AG04450 (cell line): ENCODE data around the gene MAPK7. TPM values are rescaled to one million over a fixed set of nuclear protein-coding genes. Genes with fewer than 3 reads are reported as not detected.

Experiments used
- CTCF ChIA-PET: fragments of 300-600, 350-600 bp; formaldehyde crosslinking; extraction: SDS; loops from one replicate; lab custom pipeline; 2022; ENCODE audit warnings: antibody characterized with exemption, inconsistent platforms; lab: Charles Lee
- POLR2A ChIA-PET: fragments of 350-600 bp; formaldehyde crosslinking; extraction: SDS; loops from one replicate; lab custom pipeline; 2021; ENCODE audit warnings: antibody characterized with exemption, inconsistent platforms; lab: Yijun Ruan, JAX
- DNase-seq: peaks from one replicate; pipeline ENCODE4 v3.0.0-alpha.2; 2011; ENCODE audit warnings: low read depth, low spot score
- H3K27ac ChIP-seq: one replicate; pipeline ENCODE4 v1.5.1; 2012; ENCODE audit warnings: low read depth, low read length, control low read depth
- H3K27me3 ChIP-seq: one replicate; pipeline ENCODE4 v1.6.0; 2012; ENCODE audit warnings: low read length; ENCODE audit not compliant: control insufficient read depth, insufficient read depth
- H3K4me3 ChIP-seq: 2 replicates; pipeline ENCODE4 v1.5.1; 2011; ENCODE audit warnings: mild to moderate bottlenecking, low read depth, low read length, control low read depth
- H3K9me3 ChIP-seq: 2 replicates; pipeline ENCODE4 v1.5.1; 2012; ENCODE audit warnings: low read length; ENCODE audit not compliant: control insufficient read depth, insufficient read depth
- CTCF ChIP-seq: IDR thresholded peaks from 2 replicates; pipeline ENCODE4 v1.5.1; 2011; ENCODE audit warnings: low read depth, low read length, control low read depth, inconsistent platforms
- polyA plus RNA-seq: library from polyadenylated mRNA; depleted of rRNA; stranded (reverse); fragments of >200 nt; gene quantifications from 2 replicates; pipeline ENCODE4 v1.2.3, GENCODE V29; 2011

MAPK7 gene
- polyA plus RNA-seq, 1 experiment, result 6.2 TPM

- no peak for DNase-seq
- POLR2A ChIA-PET, result no interaction called here
Observed at GRCh38 chr17:19391432-19391831, 13.1 kb downstream of the MAPK7 start.

GRCh38 chr17:19392303-19392702, 14.0 kb downstream of the MAPK7 start:
- ChIA-PET CTCF (no interaction called here), POLR2A (interaction anchor here (0.6 kb wide), 1 partner anchor 95 kb away, joined by 3 read pairs; no protein-coding TSS in a partner anchor)
- Histone ChIP-seq H3K27me3 (no peaks in the 10 kb centered on the region), H3K4me3 (no peak overlapping the region), H3K27ac (no peak overlapping the region), H3K9me3 (no peaks in the 10 kb centered on the region)
- no peak for DNase-seq
- no peak for TF ChIP-seq CTCF

More at GRCh38 chr17:19391432-19391831, 13.1 kb downstream of the MAPK7 start:
- no peak overlapping the region for H3K4me3 ChIP-seq
- H3K9me3 ChIP-seq, result no peaks in the 10 kb centered on the region
- no peaks in the 10 kb centered on the region for H3K27me3 ChIP-seq
- H3K27ac ChIP-seq, result no peak overlapping the region
- no peak for TF ChIP-seq CTCF
- CTCF ChIA-PET, result no interaction called here

DNA sequence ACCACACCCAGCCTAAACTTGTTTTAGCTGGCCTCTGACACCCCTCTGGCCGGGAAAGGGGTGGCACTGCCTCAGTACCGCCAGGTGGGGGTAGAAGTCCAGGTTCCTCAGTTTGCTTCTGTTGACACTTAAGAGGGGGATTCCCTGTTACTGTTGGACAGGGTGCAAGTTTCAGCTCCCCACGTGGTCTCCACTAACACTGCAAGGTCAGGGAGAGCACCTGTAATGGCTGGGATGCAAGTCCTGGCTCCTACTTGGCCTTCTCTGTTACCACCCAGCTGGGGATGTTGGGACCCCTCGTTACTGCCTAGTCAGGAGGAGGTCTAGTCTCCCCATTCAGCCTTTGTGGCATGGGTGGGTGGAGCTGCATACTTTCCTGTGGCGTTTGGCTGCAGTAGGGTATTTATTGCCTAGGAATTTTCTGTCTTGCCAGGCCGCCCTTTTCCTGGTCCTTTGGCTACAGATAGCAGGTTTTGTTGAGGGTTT, 19.3 kb downstream of the MAPK7 start:
- TF ChIP-seq CTCF, result no peak
- DNase-seq, result no peak
- CTCF ChIA-PET, result no interaction called here
- no peaks in the 10 kb centered on the region for H3K9me3 ChIP-seq
- no peak overlapping the region for H3K27ac ChIP-seq
- H3K4me3 ChIP-seq, result no peak overlapping the region
- POLR2A ChIA-PET, result interaction anchor here (1.6 kb wide), 1 partner anchor 11 kb away, joined by 3 read pairs; the partner anchor contains the start of gene MFAP4
- H3K27me3 ChIP-seq, result no peaks in the 10 kb centered on the region

GRCh38 chr17:19398301-19399181, 20.2 kb downstream of the MAPK7 start:
- H3K9me3 ChIP-seq, result no peaks in the 10 kb centered on the region
- H3K27me3 ChIP-seq, result no peaks in the 10 kb centered on the region
- H3K4me3 ChIP-seq, result no peak overlapping the region
- ChIA-PET CTCF (no interaction called here), POLR2A (interaction anchor here (1.6 kb wide), 1 partner anchor 12 kb away, joined by 3 read pairs; the partner anchor contains the start of gene MFAP4)
- TF ChIP-seq CTCF, result no peak
- no peak for DNase-seq
- no peak overlapping the region for H3K27ac ChIP-seq
